CD4-positive, alpha-beta T cell treated with Interleukin-10 for 1 hour (primary cell): ENCODE data around the gene FAM219B.
"Not testable (repeated sequence)": the region's sequence is repeated elsewhere in the genome, so short reads cannot be mapped to it uniquely, and the experiment has no call there.

Source experiments
- DNase-seq: peaks from one replicate; pipeline ENCODE4 v3.0.0-alpha.2; 2020

FAM219B gene

GRCh38 chr15:74902295-74903075 is 4.2 kb downstream of the FAM219B start:
- no peak for DNase-seq

- DNase-seq, result peak; percentile 82
Observed at GRCh38 chr15:74901612-74902063, 5.0 kb downstream of the FAM219B start.

- no peak for DNase-seq
Observed at GRCh38 chr15:74897300-74897701, 9.3 kb downstream of the FAM219B start.

GRCh38 chr15:74896316-74896715 is 10.3 kb downstream of the FAM219B start:
- no peak for DNase-seq

- DNase-seq, result no peak
Observed at GRCh38 chr15:74895830-74896229, 10.8 kb downstream of the FAM219B start.

- DNase-seq, result not testable (repeated sequence)
Observed at GRCh38 chr15:74894383-74894782, 12.3 kb downstream of the FAM219B start.

GRCh38 chr15:74893627-74894026 is 13.0 kb downstream of the FAM219B start:
- DNase-seq, result peak; percentile 75

GRCh38 chr15:74892931-74893330 is 13.7 kb downstream of the FAM219B start:
- DNase-seq, result no peak

- DNase-seq, result no peak
Observed at GRCh38 chr15:74892313-74892712, 14.3 kb downstream of the FAM219B start.

- no peak for DNase-seq
Observed at GRCh38 chr15:74891469-74891868, 15.2 kb downstream of the FAM219B start.

GRCh38 chr15:74890665-74890960 is 16.0 kb downstream of the FAM219B start:
- DNase-seq, result no peak

GRCh38 chr15:74889883-74890664 is 16.6 kb downstream of the FAM219B start, which contains the start of gene MPI:
MPI (plus strand) TSS chr15:74890042; CDS start chr15:74890074, 32 bp downstream.
- peak; percentile 88 for DNase-seq

GRCh38 chr15:74889390-74889882 is 17.2 kb downstream of the FAM219B start:
- no peak for DNase-seq

- no peak for DNase-seq
Observed at GRCh38 chr15:74888716-74889115, 17.9 kb downstream of the FAM219B start.

GRCh38 chr15:74887537-74888193 is 19.0 kb downstream of the FAM219B start:
- DNase-seq, result not testable (repeated sequence)

- DNase-seq, result no peak
Observed at GRCh38 chr15:74885461-74885860, 21.2 kb downstream of the FAM219B start.

- DNase-seq, result no peak
Observed at GRCh38 chr15:74884428-74885223, 22.0 kb downstream of the FAM219B start.

GRCh38 chr15:74882528-74882927 is 24.1 kb downstream of the FAM219B start:
- no peak for DNase-seq

- DNase-seq, result no peak
Observed at GRCh38 chr15:74878273-74878672, 28.4 kb downstream of the FAM219B start.

- DNase-seq, result no peak
Observed at GRCh38 chr15:74873756-74874424, 32.8 kb downstream of the FAM219B start.

GRCh38 chr15:74873036-74873755 is 33.5 kb downstream of the FAM219B start, which contains the start of gene SCAMP2:
SCAMP2 (minus strand) TSS chr15:74873365; CDS start chr15:74873255, 110 bp downstream.
- DNase-seq, result peak; percentile 92
